GM19467 (cell line): ENCODE data around the gene P2RY12.
A peak's percentile ranks its signal among the peaks of the same experiment; 100 is the strongest.
"Not testable (repeated sequence)": the region's sequence is repeated elsewhere in the genome, so short reads cannot be mapped to it uniquely, and the experiment has no call there.

Experiments used
- ATAC-seq: cut with Tn5 transposase; IDR thresholded peaks from one replicate; pipeline ENCODE4 v1.9.1; 2021; ENCODE audit warnings: mild to moderate bottlenecking, moderate library complexity; ENCODE audit not compliant: unreplicated experiment

The P2RY12 gene

GRCh38 chr3:151393146-151393830 lies 8.7 kb upstream of the P2RY12 start:
- ATAC-seq: no peak

- not testable (repeated sequence) for ATAC-seq
Observed at GRCh38 chr3:151392191-151392590, 7.6 kb upstream of the P2RY12 start.

- ATAC-seq: no peak
Observed at GRCh38 chr3:151391720-151392119, 7.2 kb upstream of the P2RY12 start.

GRCh38 chr3:151387842-151388241 lies 3.3 kb upstream of the P2RY12 start:
- no peak for ATAC-seq

- no peak for ATAC-seq
Observed at GRCh38 chr3:151387432-151387831, 2.9 kb upstream of the P2RY12 start.

GRCh38 chr3:151386056-151386455 lies 1.5 kb upstream of the P2RY12 start:
- no peak for ATAC-seq

GRCh38 chr3:151383956-151384355 lies 597 bp downstream of the P2RY12 start:
- ATAC-seq: peak; percentile 42

GRCh38 chr3:151383111-151383510 lies 1.4 kb downstream of the P2RY12 start:
- no peak for ATAC-seq

- no peak for ATAC-seq
Observed at GRCh38 chr3:151382671-151383070, 1.9 kb downstream of the P2RY12 start.

GRCh38 chr3:151379083-151379734 lies 5.3 kb downstream of the P2RY12 start:
- no peak for ATAC-seq

GRCh38 chr3:151377768-151378385 lies 6.7 kb downstream of the P2RY12 start:
- no peak for ATAC-seq

- no peak for ATAC-seq
Observed at GRCh38 chr3:151372063-151372820, 12.3 kb downstream of the P2RY12 start.

- ATAC-seq: no peak
Observed at GRCh38 chr3:151371526-151371925, 13.0 kb downstream of the P2RY12 start.

- no peak for ATAC-seq
Observed at GRCh38 chr3:151367448-151367847, 17.1 kb downstream of the P2RY12 start.

- no peak for ATAC-seq
Observed at GRCh38 chr3:151366993-151367392, 17.6 kb downstream of the P2RY12 start.

GRCh38 chr3:151362751-151363174 lies 21.8 kb downstream of the P2RY12 start:
- ATAC-seq: no peak

GRCh38 chr3:151357463-151357850 lies 27.1 kb downstream of the P2RY12 start:
- ATAC-seq: no peak

- no peak for ATAC-seq
Observed at GRCh38 chr3:151356794-151357462, 27.6 kb downstream of the P2RY12 start.

- peak; percentile 25 for ATAC-seq
Observed at GRCh38 chr3:151351648-151352047, 32.9 kb downstream of the P2RY12 start.

GRCh38 chr3:151351219-151351618 lies 33.3 kb downstream of the P2RY12 start:
- ATAC-seq: peak; percentile 87

- no peak for ATAC-seq
Observed at GRCh38 chr3:151350656-151351055, 33.9 kb downstream of the P2RY12 start.
